Urinary bladder (tissue), 4 donors: Measurements from ENCODE around the gene KLHL2. TPM values are rescaled to one million over a fixed set of nuclear protein-coding genes. Genes with fewer than 3 reads are reported as not detected.
A peak's percentile ranks its signal among the peaks of the same experiment; 100 is the strongest.
"Not testable (repeated sequence)": the region's sequence is repeated elsewhere in the genome, so short reads cannot be mapped to it uniquely, and the experiment has no call there.

Source experiments
- DNase-seq: peaks from one replicate; pipeline ENCODE4 v3.0.0-alpha.2; 2015; ENCODE audit errors: extremely low spot score
- H3K27ac ChIP-seq: one replicate; pipeline ENCODE4 v1.5.1; 2013; ENCODE audit warnings: low read depth, mild to moderate bottlenecking, moderate library complexity
- H3K36me3 ChIP-seq: one replicate; pipeline ENCODE4 v1.6.1; 2013; ENCODE audit warnings: mild to moderate bottlenecking, moderate library complexity; ENCODE audit not compliant: insufficient read depth
- H3K4me1 ChIP-seq: one replicate; pipeline ENCODE4 v1.6.1; 2013; ENCODE audit warnings: mild to moderate bottlenecking, moderate library complexity; ENCODE audit not compliant: insufficient read depth
- H3K4me3 ChIP-seq: one replicate; pipeline ENCODE4 v1.5.1; 2013; ENCODE audit warnings: low read depth, low read length
- WGBS: extraction: QIAGEN DNeasy Blood & Tissue Kit; methylation state at CpG from one replicate; pipeline ENCODE4 v1.1.7; 2013; 5-methylcytosine and 5-hydroxymethylcytosine counted together
- polyA plus RNA-seq: library from polyadenylated mRNA; stranded (reverse); fragments of 200-250 nt; gene quantifications from one replicate; pipeline ENCODE4 v1.2.3, GENCODE V29; 2013
- total RNA-seq: library from RNA; depleted of rRNA; stranded (reverse); fragments of >200 nt; gene quantifications from one replicate; pipeline ENCODE4 v1.2.3, GENCODE V29; 2014
- donor health status: healthy with polysubstance abuse.
- donor health status: healthy.

KLHL2 gene
- total and polyA plus RNA-seq, 2 donors: 13.7 to 16.6 TPM

DNA sequence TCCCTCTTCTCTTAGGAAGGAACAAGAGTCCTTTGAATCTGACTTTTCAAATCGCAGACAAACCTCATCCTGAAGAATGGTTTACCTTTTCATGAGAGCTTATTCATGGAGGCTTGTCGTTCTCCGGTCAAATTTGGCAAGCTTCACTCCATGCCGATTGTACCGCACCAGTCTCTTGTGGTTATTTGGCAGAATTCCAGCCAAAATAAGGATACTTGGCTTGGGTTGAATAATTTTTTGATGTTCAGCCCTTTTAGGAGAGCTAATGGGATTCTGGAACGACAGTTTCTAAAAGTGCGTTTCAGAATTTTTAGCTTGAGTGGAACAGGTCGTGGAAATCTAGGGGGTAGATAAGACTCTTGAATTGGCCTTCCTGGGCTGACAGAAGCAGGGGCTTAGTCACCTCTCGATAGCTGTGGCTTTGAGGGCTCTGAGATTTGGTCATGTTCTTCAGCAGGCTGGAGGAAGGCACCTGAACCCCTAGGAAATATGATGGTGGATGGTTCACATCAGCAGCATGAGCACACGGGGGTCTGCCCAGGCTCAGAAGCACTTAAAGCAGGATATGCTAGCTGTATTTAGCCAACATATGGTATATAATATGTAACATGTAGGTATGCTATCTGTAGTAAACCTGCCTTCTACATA is 1.5 kb downstream of the KLHL2 start:
- DNase-seq: no peak
- WGBS: 73% methylated on average over 10 of the region's 10 CpGs
- Histone ChIP-seq H3K4me3 (no peak overlapping the region), H3K4me1 (peaks cover 2% of the 10 kb centered on the region), H3K36me3 (no peaks in the 10 kb centered on the region), H3K27ac (no peak overlapping the region)

DNA sequence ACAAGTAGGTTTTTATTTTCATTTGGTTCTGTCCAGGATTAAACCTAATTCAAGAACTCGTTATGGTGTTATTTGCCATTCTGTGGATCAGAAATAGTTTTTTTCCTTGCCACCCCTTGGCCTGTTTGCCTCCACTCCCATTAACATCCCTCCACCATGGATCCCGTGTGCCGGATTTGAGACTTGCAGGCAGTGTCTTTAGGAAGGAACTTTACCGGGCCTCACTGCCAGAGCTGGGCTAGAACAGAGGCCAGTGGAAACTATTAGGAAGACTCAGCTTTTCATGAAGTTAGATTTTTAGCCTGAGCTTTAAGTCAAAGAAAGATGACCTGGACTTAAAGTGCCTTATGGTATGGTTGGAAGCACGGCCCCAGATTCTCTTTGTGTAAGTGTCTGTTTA is 2.4 kb downstream of the KLHL2 start:
- WGBS: 89% methylated on average over 5 of the region's 5 CpGs
- no peak overlapping the region for H3K4me3 ChIP-seq
- peaks cover 2% of the 10 kb centered on the region for H3K4me1 ChIP-seq
- H3K36me3 ChIP-seq: no peaks in the 10 kb centered on the region
- no peak for DNase-seq
- no peak overlapping the region for H3K27ac ChIP-seq

DNA sequence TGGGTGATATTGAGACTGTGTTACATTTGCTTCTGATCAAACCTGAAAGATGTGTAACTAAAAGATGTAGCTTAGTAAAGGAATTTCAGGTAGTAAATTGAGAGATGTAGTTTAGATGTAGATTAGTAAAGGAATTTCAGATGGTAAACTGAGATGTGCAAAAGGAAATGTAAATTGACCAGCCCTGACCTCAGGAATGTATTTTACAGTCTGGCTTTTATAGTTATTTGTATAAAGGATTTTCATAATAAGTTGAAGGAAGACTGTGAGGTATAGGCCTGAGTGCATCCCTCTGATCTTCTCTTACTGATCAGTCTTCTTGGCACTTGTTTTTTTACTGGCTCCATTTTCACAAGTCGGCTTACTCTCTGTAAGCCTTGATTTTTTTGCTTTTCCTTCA is 3.2 kb downstream of the KLHL2 start:
- peaks cover 2% of the 10 kb centered on the region for H3K4me1 ChIP-seq
- DNase-seq: no peak
- WGBS: 57% methylated on average over 1 of the region's 1 CpG
- no peak overlapping the region for H3K4me3 ChIP-seq
- no peak overlapping the region for H3K27ac ChIP-seq
- H3K36me3 ChIP-seq: no peaks in the 10 kb centered on the region

DNA sequence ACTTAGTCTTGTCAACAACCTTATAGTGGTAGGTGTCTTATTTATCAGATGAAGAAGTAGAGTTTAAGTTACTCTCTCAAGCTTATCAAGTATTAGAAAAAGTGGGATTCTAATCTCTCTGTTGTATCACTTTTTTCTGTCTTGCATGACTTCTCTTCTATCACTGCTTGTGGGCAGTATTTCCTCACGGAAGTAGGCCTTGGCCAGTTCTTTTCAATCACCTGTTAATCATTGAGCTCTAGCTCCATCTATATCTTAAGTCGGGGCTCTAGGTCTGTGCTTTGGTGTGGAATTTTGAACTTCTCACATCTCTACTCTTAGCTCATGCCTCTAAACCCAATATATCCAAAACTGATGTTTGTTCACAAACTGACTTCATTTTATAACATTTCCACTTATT is 5.3 kb downstream of the KLHL2 start:
- not testable (repeated sequence) for H3K4me3 ChIP-seq, DNase-seq, H3K4me1 ChIP-seq, H3K36me3 ChIP-seq, H3K27ac ChIP-seq
- WGBS: 82% methylated on average over 2 of the region's 2 CpGs

DNA sequence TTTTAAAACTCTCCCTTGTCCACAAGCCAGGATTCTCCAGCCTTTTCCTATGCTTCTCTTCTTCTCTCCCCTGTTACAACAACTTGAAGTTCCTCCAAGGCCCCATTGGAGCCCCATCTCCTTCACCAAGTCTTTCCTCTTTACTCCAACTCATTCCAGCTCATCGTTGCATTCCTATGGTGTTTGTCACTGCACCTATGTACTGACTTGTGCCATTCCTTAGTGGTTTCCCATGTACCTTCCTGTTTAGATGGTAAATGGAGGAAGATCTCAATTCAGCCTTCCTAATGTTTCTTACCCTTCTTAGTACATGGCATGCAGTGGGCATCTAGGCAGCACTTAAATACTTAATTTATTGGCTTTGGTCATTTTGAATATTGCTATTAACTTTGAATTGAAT is 6.0 kb downstream of the KLHL2 start:
- WGBS: 86% methylated on average over 1 of the region's 1 CpG
- DNase-seq, H3K4me1 ChIP-seq, H3K27ac ChIP-seq, H3K4me3 ChIP-seq, H3K36me3 ChIP-seq: not testable (repeated sequence)

DNA sequence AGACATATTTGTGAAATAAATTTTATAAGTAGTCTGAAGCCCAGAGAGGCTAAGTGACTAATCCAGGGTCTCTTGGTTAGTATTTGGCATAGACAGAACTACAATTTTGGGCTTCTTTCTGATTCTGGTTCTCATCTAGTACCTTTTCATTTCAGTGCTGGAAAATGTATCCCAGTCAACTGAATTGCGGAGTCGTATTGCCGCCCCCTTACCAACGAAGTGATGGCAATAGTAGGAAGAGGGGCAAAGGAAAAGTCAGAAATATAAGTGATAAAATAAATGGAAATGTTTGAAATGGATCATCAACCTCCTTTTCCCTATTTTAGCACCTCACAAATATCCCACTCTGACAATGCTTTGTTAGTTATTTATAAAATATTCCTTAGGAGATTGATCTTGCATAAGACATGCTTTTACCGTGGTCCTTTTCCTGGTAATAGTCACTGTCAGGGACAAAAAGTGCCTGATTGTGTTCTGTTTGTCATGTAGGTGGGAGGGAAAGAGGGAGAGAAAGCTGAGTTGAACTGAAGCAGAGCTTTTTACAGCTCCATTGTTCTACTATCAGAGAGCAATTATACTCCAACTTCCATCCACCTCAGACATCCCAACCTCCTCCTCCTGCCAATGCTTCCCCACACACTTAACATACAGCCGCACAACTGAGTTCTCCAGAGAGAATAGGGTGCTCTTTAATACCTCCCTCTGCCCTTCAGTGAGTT is 6.8 kb downstream of the KLHL2 start:
- H3K27ac ChIP-seq, H3K36me3 ChIP-seq, H3K4me3 ChIP-seq, H3K4me1 ChIP-seq, DNase-seq: not testable (repeated sequence)
- WGBS: 93% methylated on average over 6 of the region's 6 CpGs

DNA sequence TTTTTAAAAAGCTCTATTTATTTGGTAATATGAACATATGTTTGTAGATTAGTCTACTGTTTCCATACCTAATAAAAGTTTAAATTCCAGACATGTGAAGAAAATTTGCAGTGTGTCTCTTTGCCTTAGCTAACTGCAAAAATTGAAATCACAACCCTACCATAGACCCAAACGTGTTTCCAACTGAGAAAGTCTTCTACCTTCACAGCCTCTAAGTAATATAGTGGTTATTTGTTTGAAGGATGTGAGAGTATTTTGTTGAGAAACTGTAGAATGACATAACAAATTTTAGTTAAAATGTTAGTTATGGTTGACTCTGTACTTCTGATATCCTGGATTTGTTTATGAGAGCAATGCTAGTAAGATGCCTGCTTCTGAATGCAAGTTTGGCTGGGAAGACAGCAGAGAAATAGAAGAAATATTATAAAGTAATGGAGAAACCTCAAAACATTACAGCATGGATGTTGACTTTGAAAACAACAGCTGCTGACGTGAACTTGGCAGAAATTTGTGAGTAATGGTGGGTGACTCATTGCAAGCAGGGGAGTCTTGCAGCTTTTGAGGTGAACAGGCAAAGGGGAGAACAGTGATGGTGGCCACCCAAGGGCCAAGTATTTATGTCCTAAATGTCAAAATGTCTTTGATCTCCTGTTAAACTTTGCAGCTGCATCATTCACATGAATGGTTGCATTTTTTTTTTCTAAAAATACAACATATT is 7.8 kb downstream of the KLHL2 start:
- H3K4me1 ChIP-seq, H3K4me3 ChIP-seq, DNase-seq, H3K36me3 ChIP-seq, H3K27ac ChIP-seq: not testable (repeated sequence)
- WGBS: 60% methylated on average over 2 of the region's 2 CpGs

DNA sequence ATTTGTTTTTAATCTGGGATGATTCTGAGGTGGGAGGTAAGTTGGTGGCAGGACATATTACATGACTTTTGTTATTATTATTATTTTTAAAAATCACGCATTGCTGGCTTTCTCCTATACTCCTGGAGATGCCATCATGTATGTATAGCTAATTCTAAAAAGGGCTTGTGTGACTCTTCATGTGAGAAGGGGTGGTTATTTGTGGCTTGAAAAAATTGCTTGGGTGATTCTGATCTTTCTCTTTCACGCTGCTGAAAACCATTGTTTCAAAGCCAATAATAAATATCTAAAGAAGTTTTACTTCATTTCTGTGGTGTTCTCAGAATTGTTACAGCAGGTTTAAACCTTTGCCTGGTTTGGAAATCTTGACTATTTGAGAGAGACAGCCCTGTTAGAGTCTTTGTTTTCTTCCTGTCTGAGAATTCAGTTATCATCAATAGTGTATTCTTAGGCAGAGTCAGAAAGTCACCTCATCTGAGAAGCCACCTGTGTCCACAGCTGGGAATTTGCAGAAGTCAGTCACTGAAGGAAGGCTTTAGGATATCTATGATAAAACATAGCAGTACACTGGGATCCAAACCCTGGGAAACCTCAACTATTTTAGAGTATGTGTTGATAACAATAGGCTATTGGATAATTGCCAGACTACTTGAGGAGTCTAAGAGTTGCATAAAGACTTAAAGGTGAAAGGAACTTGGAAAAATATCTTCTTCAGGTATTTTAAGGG is 8.6 kb downstream of the KLHL2 start:
- WGBS: 84% methylated on average over 2 of the region's 2 CpGs
- not testable (repeated sequence) for H3K27ac ChIP-seq, H3K4me3 ChIP-seq, H3K36me3 ChIP-seq, DNase-seq, H3K4me1 ChIP-seq

DNA sequence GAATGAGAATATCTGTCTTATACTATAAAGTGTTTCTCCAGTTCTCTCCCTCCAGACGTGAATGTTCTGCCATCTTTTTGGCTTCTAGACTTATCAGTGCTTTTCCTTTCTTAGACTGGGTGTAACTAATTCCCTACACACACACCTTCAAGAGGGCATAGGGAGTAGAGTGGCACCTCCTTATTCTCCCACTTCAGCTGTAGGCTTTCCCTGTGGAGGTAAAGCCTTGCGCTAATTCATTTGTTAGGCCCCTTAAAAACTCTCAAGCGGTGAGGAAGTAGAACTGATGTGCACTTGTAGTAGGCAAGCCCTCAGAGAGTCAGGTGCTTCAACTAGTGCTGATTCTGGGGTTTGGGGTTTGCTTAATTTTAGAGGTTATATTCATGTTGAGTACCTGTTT is 10.0 kb downstream of the KLHL2 start:
- WGBS: 87% methylated on average over 3 of the region's 3 CpGs
- Histone ChIP-seq H3K27ac (no peak overlapping the region), H3K4me3 (no peak overlapping the region), H3K4me1 (no peaks in the 10 kb centered on the region), H3K36me3 (no peaks in the 10 kb centered on the region)
- DNase-seq: no peak

DNA sequence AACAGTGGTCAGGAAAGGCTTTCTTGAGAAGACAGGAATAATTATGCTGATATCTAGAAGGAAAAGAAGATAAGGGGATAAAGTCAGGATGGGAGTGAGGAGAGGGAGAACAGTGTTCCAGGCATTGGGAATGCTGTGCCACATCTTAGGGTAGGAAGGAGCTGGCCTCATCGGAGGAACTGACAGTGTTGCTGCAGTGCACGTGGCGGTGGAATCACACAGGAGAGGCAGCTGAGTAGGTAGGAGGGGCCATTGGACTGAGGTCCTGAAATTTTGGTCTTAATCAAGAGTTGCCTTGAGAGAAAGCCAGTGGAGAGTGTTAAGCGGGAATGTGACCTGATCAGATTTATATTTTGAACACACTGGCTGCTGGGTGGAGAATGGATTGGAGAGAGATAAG is 13.9 kb downstream of the KLHL2 start:
- 80% methylated on average over 4 of the region's 4 CpGs for WGBS
- not testable (repeated sequence) for H3K27ac ChIP-seq, H3K4me1 ChIP-seq, DNase-seq, H3K36me3 ChIP-seq, H3K4me3 ChIP-seq

DNA sequence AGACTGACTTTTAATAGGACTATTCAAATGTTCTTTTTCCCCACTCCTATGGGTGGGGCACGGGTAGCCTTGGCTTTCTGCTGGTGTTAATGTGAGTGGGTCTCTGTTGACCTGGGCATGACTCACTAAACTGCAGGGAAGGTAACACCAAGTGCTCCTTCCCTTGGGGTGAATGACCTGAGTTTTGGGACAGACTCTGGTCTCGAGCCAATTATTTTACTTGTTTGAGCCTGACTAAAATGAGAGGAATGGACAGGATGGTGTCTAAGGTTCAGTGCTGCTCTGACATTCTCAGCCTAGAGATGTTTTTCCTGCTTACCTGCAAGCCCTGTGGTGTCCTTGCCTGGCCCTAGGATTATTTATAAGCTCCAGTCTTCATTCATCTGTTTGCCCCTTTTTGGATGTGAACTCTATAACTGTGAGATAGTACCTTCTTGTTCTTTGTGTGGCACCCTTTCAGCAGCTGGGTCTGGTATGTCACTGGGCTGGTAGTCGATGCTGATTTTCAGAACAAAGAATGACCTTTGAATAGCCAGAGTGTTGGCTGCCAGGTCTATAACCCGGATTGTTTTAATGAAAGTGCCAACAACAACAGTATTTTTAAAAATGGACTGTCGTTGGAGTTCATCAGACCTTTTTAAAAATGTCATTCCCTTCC is 14.8 kb downstream of the KLHL2 start:
- not testable (repeated sequence) for H3K4me1 ChIP-seq, H3K36me3 ChIP-seq, H3K4me3 ChIP-seq, DNase-seq
- H3K27ac ChIP-seq: peak overlapping the region; percentile 41
- 64% methylated on average over 4 of the region's 5 CpGs for WGBS

DNA sequence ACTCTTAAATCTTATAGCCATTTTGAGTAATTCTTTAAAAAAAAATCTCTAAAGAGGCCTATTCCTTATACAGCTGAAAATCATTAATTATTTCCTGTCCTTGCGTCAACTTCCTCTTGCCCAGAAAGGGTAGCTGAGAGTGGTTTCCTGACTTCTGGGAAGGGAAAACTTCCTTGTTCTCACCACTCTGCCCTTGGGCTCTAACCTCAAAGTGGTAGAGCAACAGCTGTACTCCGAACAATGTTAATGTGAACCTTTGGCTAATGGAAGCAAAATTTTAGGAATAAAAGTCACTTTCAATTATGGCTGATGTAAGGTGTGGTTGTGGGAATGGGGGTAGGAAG is 15.3 kb downstream of the KLHL2 start:
- DNase-seq: no peak
- Histone ChIP-seq H3K27ac (no peak overlapping the region), H3K4me3 (no peak overlapping the region), H3K4me1 (no peaks in the 10 kb centered on the region), H3K36me3 (no peaks in the 10 kb centered on the region)
- 68% methylated on average over 2 of the region's 2 CpGs for WGBS

DNA sequence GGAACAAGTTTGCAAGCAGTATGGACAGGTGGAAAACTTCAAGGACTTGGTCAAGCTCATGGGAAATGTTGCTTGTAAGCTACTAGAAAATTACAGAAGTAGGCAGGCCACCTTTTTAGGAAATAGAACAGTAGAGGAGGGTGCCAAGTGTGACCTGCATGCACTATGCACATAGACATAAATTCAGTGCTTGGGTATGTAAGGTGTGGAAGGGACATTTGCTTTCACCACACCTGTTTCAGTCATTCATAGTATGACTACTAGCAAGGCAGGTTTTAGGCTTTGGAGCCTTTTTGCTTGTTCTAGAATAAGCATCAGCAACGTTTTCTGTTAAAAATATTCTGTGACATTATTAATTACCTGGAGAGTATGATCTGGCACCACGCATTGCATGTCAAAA is 20.0 kb downstream of the KLHL2 start:
- not testable (repeated sequence) for H3K36me3 ChIP-seq, H3K4me1 ChIP-seq, H3K27ac ChIP-seq, DNase-seq, H3K4me3 ChIP-seq
- 91% methylated on average over 2 of the region's 2 CpGs for WGBS
